PC-3 (cell line): ENCODE results near the gene NR5A2. TPM values are rescaled to one million over a fixed set of nuclear protein-coding genes. Genes with fewer than 3 reads are reported as not detected.

Experiments used
- ATAC-seq: fragments of 200-7000 bp; cut with Tn5 transposase; 2 replicates; pipeline ENCODE4 v1.9.1; 2020; ENCODE audit warnings: mild to moderate bottlenecking, moderate library complexity
- BruUV-seq: library from RNA; stranded (reverse); fragments of 400-500 nt; replicated peaks from 2 replicates; lab custom pipeline; 2021; lab: Mats Ljungman, UMichigan
- CTCF ChIA-PET: fragments of 300-600 bp; sonication (Branson Sonifier 250); formaldehyde crosslinking; loops from one replicate; lab custom pipeline; 2022; ENCODE audit warnings: antibody characterized with exemption; lab: Charles Lee
- POLR2A ChIA-PET: fragments of 300-600 bp; sonication (Branson Sonifier 250); formaldehyde crosslinking; loops from one replicate; lab custom pipeline; 2022; ENCODE audit warnings: antibody characterized with exemption; ENCODE audit not compliant: unreplicated experiment; lab: Charles Lee
- DNase-seq: peaks from one replicate; pipeline ENCODE4 v3.0.0-alpha.2; 2015
- H2AFZ ChIP-seq: fragments of 300-600 bp; sonication (generic); 2 replicates; pipeline ENCODE4 v1.6.0; 2016; ENCODE audit warnings: antibody characterized with exemption, low read length
- H3F3A ChIP-seq: fragments of 300-600 bp; sonication (generic); one replicate; pipeline ENCODE4 v1.6.0; 2017; ENCODE audit warnings: antibody characterized with exemption, low read length, control low read depth, mild to moderate bottlenecking; ENCODE audit not compliant: unreplicated experiment
- H3K27ac ChIP-seq: fragments of 300-600 bp; sonication (generic); 2 replicates; pipeline ENCODE4 v1.5.1; 2016; ENCODE audit warnings: mild to moderate bottlenecking, low read length
- H3K27me3 ChIP-seq: fragments of 300-600 bp; sonication (generic); 2 replicates; pipeline ENCODE4 v1.6.1; 2016; ENCODE audit warnings: low read length, mixed read lengths
- H3K36me3 ChIP-seq: fragments of 300-600 bp; sonication (generic); 2 replicates; pipeline ENCODE4 v1.6.1; 2016; ENCODE audit warnings: low read depth, mixed run types, low read length, mixed read lengths
- H3K4me1 ChIP-seq: fragments of 300-600 bp; sonication (generic); 2 replicates; pipeline ENCODE4 v1.5.1; 2016; ENCODE audit warnings: low read length; ENCODE audit not compliant: insufficient read depth
- H3K4me2 ChIP-seq: fragments of 300-600 bp; sonication (generic); 2 replicates; pipeline ENCODE4 v1.6.0; 2016; ENCODE audit warnings: low read length
- H3K4me3 ChIP-seq: fragments of 300-600 bp; sonication (generic); 2 replicates; pipeline ENCODE4 v1.5.1; 2016; ENCODE audit warnings: mild to moderate bottlenecking, low read length, mixed read lengths
- H3K79me2 ChIP-seq: fragments of 300-600 bp; sonication (generic); 2 replicates; pipeline ENCODE4 v1.6.1; 2017; ENCODE audit warnings: low read length, mixed read lengths
- H3K9ac ChIP-seq: fragments of 300-600 bp; sonication (generic); 2 replicates; pipeline ENCODE4 v1.6.0; 2016; ENCODE audit warnings: mild to moderate bottlenecking, low read length
- H3K9me2 ChIP-seq: fragments of 300-600 bp; sonication (generic); replicated peaks from 2 replicates; pipeline ENCODE4 v1.6.1; 2016; ENCODE audit warnings: mixed run types, low read length, mixed read lengths
- H3K9me3 ChIP-seq: fragments of 300-600 bp; sonication (generic); 2 replicates; pipeline ENCODE4 v1.6.1; 2016; ENCODE audit warnings: low read length, mixed read lengths
- H4K20me1 ChIP-seq: fragments of 300-600 bp; sonication (generic); 2 replicates; pipeline ENCODE4 v1.6.1; 2016; ENCODE audit warnings: low read length, mixed read lengths
- EZH2 ChIP-seq: fragments of 300-600 bp; sonication (generic); IDR thresholded peaks from one replicate; pipeline ENCODE4 v1.6.1; 2017; ENCODE audit warnings: antibody characterized with exemption, mild to moderate bottlenecking, low read length; ENCODE audit not compliant: unreplicated experiment
- EZH2phosphoT487 ChIP-seq: fragments of 300-600 bp; sonication (generic); IDR thresholded peaks from 2 replicates; pipeline ENCODE4 v1.6.1; 2018; ENCODE audit warnings: mild to moderate bottlenecking, antibody characterized with exemption, low read length, borderline replicate concordance
- intact Hi-C: fragments of 100-400 bp; cut with micrococcal nuclease; formaldehyde crosslinking; loops from 2 replicates; pipeline ENCODE4 v1.9.0; 2023
- total RNA-seq: library from RNA; depleted of rRNA; stranded (reverse); fragments of >200 nt; gene quantifications from 2 replicates; pipeline ENCODE4 v1.2.3, GENCODE V29; 2014
- TF ChIP-seq, protein P1 (sequence below): fragments of 300-600 bp; sonication (generic); conservative IDR thresholded peaks from 2 replicates; pipeline ENCODE4 v1.5.1; 2017; ENCODE audit warnings: antibody characterized with exemption, low read depth, mild to moderate bottlenecking, low read length

The NR5A2 gene
- total RNA-seq, 1 experiment from 2014 or later: 0.36 TPM

DNA sequence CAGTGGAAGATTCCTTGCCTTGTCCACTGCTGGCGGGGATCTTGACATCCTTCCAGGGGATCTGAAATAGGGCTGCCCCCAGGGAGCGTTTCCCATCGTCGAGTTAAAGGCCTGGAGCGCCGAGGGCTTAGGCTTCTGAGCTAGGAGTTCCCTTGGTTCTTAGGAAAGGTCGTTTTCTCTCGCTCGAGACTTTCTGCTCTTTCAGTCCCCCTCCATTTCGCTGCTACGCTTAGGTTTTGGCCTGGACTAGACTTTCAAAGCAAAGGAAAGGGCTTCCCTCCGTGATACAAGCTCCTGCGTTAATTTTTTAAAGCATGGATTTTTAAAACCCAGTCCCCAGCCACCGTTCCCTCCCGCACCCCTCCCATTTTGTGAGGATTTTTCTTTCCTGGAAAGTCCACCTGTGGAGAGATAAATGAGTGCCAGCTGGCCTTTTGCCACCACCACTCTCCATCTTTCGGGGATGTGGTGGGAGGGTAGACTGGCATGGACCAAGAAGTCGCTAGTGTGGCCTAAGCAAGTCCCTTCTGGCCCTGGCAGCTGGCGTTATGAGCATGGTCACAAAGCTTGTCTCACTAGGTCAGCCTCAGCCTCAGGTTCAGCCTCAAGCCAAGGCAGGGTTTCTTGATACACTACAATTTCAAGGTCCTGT is 9.2 kb downstream of the NR5A2 start:
- ATAC-seq (no peak), DNase-seq (no peak)
- H3K36me3 ChIP-seq: no peaks in the 10 kb centered on the region
- POLR2A ChIA-PET: no interaction called here
- no peak overlapping the region for H3K4me2 ChIP-seq
- H4K20me1 ChIP-seq: no peaks in the 10 kb centered on the region
- no peak overlapping the region for H2AFZ ChIP-seq
- H3K27ac ChIP-seq: no peak overlapping the region
- peaks cover 7% of the 10 kb centered on the region; the same call in 1 of the 2 replicates for H3K4me1 ChIP-seq
- no peaks in the 10 kb centered on the region for H3K9me3 ChIP-seq
- no peak overlapping the region for H3K9ac ChIP-seq
- no peaks in the 10 kb centered on the region for H3F3A ChIP-seq
- no peak for TF ChIP-seq EZH2
- TF ChIP-seq, protein P1, sequence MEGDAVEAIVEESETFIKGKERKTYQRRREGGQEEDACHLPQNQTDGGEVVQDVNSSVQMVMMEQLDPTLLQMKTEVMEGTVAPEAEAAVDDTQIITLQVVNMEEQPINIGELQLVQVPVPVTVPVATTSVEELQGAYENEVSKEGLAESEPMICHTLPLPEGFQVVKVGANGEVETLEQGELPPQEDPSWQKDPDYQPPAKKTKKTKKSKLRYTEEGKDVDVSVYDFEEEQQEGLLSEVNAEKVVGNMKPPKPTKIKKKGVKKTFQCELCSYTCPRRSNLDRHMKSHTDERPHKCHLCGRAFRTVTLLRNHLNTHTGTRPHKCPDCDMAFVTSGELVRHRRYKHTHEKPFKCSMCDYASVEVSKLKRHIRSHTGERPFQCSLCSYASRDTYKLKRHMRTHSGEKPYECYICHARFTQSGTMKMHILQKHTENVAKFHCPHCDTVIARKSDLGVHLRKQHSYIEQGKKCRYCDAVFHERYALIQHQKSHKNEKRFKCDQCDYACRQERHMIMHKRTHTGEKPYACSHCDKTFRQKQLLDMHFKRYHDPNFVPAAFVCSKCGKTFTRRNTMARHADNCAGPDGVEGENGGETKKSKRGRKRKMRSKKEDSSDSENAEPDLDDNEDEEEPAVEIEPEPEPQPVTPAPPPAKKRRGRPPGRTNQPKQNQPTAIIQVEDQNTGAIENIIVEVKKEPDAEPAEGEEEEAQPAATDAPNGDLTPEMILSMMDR: no peak
- no peak for TF ChIP-seq EZH2phosphoT487
- CTCF ChIA-PET: no interaction called here
- intact Hi-C loops: loop anchor here (5.0 to 10.0 kb wide), 2 partner anchors 241 to 448 kb away; no protein-coding TSS in a partner anchor
- H3K9me2 ChIP-seq: no peaks in the 10 kb centered on the region
- H3K27me3 ChIP-seq: peaks cover 81% of the 10 kb centered on the region
- no peaks in the 10 kb centered on the region for H3K79me2 ChIP-seq
- BruUV-seq: no TSS peak
- no peak overlapping the region for H3K4me3 ChIP-seq

DNA sequence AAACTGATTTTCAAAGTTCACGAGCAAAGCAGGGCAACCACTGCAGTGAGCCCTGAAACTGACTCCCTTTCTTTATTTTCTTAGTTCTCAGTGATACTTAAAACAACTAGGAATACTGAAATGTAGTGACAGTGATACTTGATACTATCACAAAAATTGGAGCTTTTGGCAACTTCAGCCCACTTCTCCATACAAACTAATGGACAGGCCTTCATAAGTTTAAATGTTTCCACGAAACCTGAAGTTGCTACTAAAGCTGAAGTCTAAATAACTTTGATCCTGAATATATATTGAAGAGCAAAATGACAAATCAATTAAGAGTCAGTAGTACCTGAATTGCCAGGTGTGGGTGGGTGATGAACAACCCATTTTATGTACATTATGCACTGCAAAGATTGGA is 10.0 kb downstream of the NR5A2 start:
- Histone ChIP-seq H3K9ac (no peak overlapping the region), H2AFZ (no peak overlapping the region), H3K9me2 (no peaks in the 10 kb centered on the region), H4K20me1 (no peaks in the 10 kb centered on the region), H3K4me1 (peaks cover 7% of the 10 kb centered on the region; the same call in 1 of the 2 replicates), H3K4me2 (no peak overlapping the region), H3F3A (no peaks in the 10 kb centered on the region), H3K27ac (no peak overlapping the region), H3K36me3 (no peaks in the 10 kb centered on the region), H3K27me3 (peaks cover 80% of the 10 kb centered on the region), H3K9me3 (no peaks in the 10 kb centered on the region), H3K4me3 (no peak overlapping the region), H3K79me2 (no peaks in the 10 kb centered on the region)
- ChIA-PET CTCF (no interaction called here), POLR2A (no interaction called here)
- no peak for ATAC-seq
- BruUV-seq: no TSS peak
- TF ChIP-seq, protein P1: no peak
- no peak for TF ChIP-seq EZH2phosphoT487
- no peak for TF ChIP-seq EZH2
- intact Hi-C loops: loop anchor here (5.0 to 10.0 kb wide), 2 partner anchors 240 to 447 kb away; no protein-coding TSS in a partner anchor
- DNase-seq: no peak

DNA sequence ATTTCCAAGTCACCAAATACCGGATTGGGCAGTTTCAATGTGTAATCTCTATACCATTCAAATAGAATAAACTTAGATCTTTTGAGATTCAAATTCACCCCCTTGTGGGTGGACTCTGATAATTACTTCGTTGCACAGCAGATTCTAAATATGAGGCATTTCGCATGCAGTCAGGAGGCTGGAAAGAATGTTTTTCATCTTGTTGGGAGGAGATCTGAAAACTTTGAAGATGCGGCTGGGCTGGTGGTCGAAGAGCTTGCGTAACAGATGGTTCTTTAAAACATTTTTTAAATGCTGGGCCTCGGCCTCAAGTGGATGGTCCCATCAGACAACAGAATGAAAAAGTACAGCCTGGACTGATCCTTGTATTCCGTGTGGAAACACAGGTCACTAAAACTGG is 10.4 kb downstream of the NR5A2 start:
- intact Hi-C loops: loop anchor here (5.0 to 10.0 kb wide), 2 partner anchors 239 to 447 kb away; no protein-coding TSS in a partner anchor
- H4K20me1 ChIP-seq: no peaks in the 10 kb centered on the region
- no peaks in the 10 kb centered on the region for H3K9me2 ChIP-seq
- peaks cover 79% of the 10 kb centered on the region for H3K27me3 ChIP-seq
- H3F3A ChIP-seq: no peaks in the 10 kb centered on the region
- TF ChIP-seq EZH2phosphoT487: no peak
- TF ChIP-seq, protein P1: no peak
- TF ChIP-seq EZH2: no peak
- no peak overlapping the region for H3K4me2 ChIP-seq
- H3K4me1 ChIP-seq: peaks cover 7% of the 10 kb centered on the region; the same call in 1 of the 2 replicates
- no peaks in the 10 kb centered on the region for H3K36me3 ChIP-seq
- no TSS peak for BruUV-seq
- no peak overlapping the region for H3K4me3 ChIP-seq
- ATAC-seq (no peak), DNase-seq (no peak)
- ChIA-PET CTCF (no interaction called here), POLR2A (no interaction called here)
- no peak overlapping the region for H2AFZ ChIP-seq
- no peaks in the 10 kb centered on the region for H3K9me3 ChIP-seq
- no peak overlapping the region for H3K27ac ChIP-seq
- H3K79me2 ChIP-seq: no peaks in the 10 kb centered on the region
- no peak overlapping the region for H3K9ac ChIP-seq
